GM12892 (cell line): ENCODE measurements around the gene DNMT3A.
A peak's percentile ranks its signal among the peaks of the same experiment; 100 is the strongest.

Source experiments
- DNase-seq: peaks from one replicate; pipeline ENCODE4 v3.0.0; 2011; ENCODE audit not compliant: insufficient read length
- FAIRE-seq: peaks from 2 replicates; lab custom pipeline; 2011; peaks lifted over from hg19 to GRCh38; lab: Jason Lieb, UNC
- POLR2A ChIP-seq: IDR thresholded peaks from 2 replicates; pipeline ENCODE4 v1.6.1; 2011; ENCODE audit warnings: low read depth, low read length, control low read depth
- POLR2AphosphoS5 ChIP-seq: IDR thresholded peaks from 2 replicates; pipeline ENCODE4 v1.6.1; 2011; ENCODE audit warnings: low read depth, low read length, control low read depth
- TAF1 ChIP-seq: IDR thresholded peaks from 2 replicates; pipeline ENCODE4 v1.6.1; 2011; ENCODE audit warnings: low read depth, mild to moderate bottlenecking, control low read depth, low read length, borderline replicate concordance

Gene DNMT3A

DNA sequence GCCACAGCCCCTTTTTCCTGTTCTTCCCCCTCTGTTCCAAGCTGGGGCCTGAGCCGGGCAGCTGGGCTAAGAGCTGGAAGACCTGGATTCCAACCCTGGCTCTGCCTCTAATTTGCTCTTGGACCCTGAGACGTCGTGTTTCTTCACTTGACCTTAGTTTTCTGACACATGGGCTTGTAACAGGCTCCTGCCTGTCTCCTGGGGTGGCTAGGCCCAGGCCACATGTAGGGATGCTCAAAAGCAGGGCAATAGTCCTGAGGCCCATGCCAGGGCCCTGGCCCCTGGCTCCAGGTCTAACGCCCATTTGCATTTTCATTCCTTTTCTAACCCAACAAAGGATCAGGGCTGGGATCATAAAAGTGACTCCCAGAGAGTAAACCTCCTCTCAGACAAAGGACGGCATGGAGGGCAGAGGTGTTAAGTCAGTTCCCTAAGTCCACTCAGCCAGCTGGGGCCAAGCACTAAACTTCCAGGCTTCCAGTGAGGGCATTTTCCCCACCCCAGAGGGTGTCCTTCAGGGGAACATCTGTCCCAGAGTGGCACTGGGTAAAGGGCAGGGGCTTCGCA is 16.6 kb upstream of the DNMT3A start:
- TF ChIP-seq POLR2AphosphoS5: no peak
- no peak for TF ChIP-seq POLR2A
- no peak for TF ChIP-seq TAF1
- FAIRE-seq: no peak
- DNase-seq: no peak

GRCh38 chr2:25356088-25356487 is 14.4 kb upstream of the DNMT3A start:
- no peak for FAIRE-seq

GRCh38 chr2:25355270-25355669 is 13.5 kb upstream of the DNMT3A start:
- FAIRE-seq (no peak), DNase-seq (no peak)
- TF ChIP-seq POLR2A (no peak), TAF1 (no peak), POLR2AphosphoS5 (no peak)

More at GRCh38 chr2:25356088-25356487, 14.4 kb upstream of the DNMT3A start:
- TF ChIP-seq POLR2A (no peak), POLR2AphosphoS5 (no peak), TAF1 (no peak)
- no peak for DNase-seq

DNA sequence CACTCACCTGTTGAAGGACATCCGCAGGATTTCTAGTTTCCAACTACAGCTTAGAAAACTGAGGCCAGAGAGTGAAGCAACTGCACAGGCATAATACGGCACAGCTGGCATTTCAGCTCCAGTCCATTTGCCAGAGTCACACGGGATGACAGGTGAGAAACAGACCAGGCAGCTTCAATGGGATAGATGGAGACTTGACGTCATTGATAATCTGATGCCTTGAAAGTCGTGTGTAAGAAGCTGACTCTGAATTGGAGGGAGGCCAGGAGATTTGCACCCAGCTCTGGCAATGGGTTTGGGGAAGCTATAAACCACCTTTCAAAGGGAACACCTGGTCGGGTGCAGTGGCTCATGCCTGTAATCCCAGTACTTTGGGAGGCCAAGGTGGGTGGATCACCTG is 12.4 kb upstream of the DNMT3A start:
- DNase-seq (no peak), FAIRE-seq (no peak)
- no peak for TF ChIP-seq POLR2A
- TF ChIP-seq POLR2AphosphoS5: no peak
- TF ChIP-seq TAF1: no peak

GRCh38 chr2:25349397-25349796 is 7.7 kb upstream of the DNMT3A start:
- DNase-seq: no peak
- no peak for FAIRE-seq
- no peak for TF ChIP-seq POLR2A

DNA sequence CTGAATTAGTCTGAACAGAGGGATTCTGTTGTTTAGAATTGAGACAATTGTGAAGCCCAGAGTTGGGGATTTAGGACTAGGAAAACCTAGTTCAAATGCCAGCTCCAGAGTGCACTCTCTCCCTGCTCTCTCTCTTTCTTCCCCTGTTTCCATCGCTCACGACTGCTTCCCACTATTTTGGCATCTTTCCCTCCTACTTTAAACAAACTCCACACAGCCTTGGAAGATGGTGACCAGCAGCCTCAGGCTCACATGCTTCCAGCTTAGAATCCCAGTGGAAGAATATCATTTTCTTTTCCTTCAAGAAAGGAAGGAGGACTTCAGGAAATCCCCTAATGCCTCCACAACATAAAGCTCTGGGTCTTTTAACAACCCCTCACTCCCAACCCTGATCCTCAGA is 6.1 kb upstream of the DNMT3A start:
- TF ChIP-seq TAF1 (no peak), POLR2AphosphoS5 (no peak), POLR2A (no peak)
- no peak for FAIRE-seq
- no peak for DNase-seq

DNA sequence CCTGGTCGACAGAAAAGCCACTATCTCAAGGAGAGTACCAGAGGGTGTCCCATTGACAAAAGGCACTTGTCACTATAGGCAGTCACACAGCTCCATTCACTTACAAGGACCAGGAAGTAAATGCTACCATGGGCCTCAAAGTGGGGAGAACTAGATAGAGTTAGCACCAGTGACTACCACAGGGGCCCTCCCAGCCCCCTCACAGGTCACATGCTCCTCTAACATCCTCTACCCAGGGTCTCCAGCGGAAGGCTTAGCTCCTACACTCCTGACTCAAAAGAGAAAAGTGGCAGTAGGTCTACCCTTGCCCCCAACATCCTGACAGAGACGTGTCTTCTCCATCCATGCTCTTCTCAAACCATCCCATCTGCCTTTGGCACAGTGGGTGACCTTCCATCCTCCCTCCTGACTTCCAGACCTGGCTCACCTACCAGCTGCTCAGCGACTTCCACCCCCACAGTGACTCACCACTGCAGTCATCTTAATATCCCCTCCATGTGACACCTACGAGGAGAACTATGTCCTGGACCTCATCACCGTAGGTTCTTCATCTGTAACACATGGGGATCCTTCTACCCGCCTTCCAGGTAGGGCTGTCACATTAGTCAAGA is 5.6 kb upstream of the DNMT3A start:
- DNase-seq: no peak
- TF ChIP-seq POLR2A: no peak
- no peak for TF ChIP-seq POLR2AphosphoS5
- TF ChIP-seq TAF1: no peak
- no peak for FAIRE-seq

GRCh38 chr2:25343187-25343825 is 1.6 kb upstream of the DNMT3A start:
- TF ChIP-seq POLR2A: no peak
- TF ChIP-seq TAF1: no peak
- no peak for TF ChIP-seq POLR2AphosphoS5
- FAIRE-seq: no peak
- no peak for DNase-seq

DNA sequence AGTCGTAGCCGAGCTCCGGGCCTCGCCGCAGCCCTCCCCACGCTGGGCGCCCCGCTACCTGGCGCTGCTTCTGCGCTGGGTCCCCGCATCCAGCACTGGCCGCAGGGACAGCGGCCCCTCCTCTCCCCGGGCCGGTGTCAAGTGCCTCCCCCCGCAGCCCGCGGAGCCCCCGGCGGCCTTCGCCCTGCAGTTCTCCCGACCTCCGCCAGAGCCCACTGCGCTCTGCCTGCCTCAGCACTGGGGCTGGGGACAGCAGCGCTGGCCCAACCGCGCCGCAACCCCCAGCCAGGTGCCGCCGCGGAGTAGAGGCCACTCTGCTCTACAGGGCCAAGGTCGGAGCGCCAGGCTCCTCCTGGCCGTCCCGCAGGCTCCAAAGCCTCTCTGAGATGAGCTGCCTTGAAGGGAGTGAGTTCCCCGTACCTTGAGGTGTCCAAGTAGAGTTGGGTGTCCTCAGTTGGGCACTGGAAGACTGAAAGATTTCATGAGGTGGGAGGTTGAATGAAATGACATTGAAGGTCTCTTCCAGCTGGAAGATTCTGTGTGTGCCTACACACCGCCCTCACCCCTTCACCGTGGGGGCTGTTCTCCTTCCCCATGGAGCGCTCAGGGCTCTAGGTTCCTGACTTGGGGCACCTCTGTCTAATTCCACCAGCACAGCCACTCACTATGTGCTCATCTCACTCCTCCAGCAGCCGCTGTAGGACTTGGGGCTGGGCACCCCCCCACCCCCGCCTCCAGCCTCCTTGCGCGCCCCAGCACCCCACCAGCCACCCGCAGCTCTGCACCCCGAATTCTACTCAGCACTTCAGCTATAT is 854 bp upstream of the DNMT3A start:
- peak; percentile 93 for DNase-seq
- peak; percentile 85 for FAIRE-seq
- no peak for TF ChIP-seq POLR2AphosphoS5
- no peak for TF ChIP-seq POLR2A
- TF ChIP-seq TAF1: no peak

- peak; percentile 81 for DNase-seq
- no peak for TF ChIP-seq POLR2A
- TF ChIP-seq POLR2AphosphoS5: no peak
- no peak for TF ChIP-seq TAF1
- FAIRE-seq: no peak
These were observed 556 bp downstream of the DNMT3A start for GRCh38 chr2:25341011-25341727.

DNA sequence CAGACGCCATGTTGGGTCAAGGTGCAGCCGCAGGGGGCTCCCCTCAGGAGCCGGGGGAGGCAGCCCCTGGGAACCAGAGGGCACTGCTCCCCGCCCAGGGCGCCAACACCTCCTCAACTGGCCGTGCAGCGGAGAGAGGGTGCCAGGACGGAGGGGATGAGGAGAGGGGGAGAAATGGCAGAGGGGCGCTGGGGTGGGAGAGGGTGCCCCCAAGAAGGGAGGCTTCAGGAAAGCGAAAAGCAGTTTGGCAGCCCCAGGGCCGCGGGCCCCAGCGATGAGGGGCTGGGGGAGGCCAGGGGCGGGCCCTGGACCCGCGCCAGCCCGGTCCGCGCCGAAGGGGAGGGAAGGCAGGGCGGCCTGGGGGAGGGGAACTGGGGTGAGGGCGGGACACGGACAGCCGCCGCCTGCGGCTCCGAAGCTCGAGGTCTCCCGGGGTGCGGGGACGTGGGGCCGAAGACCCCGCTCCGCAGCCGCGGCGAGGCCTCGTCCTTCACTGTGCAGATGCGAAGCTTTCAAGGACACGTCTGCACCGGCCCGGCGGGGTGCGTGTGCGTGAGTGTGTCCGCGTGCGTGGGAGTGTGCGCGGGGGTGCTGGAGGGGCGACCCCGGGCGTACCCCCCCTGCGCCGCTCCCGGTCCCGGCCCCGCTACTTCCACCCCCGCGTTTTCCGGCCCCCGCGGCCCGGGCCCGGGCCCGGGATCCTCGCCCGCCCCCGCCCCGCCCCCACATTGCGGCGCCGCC is 1.4 kb downstream of the DNMT3A start:
- no peak for DNase-seq
- no peak for TF ChIP-seq POLR2A
- no peak for TF ChIP-seq TAF1
- TF ChIP-seq POLR2AphosphoS5: no peak
- FAIRE-seq: peak; percentile 80
